VCaP (cell line): ENCODE results near the gene CCDC78.

Experiments
- H3K27ac ChIP-seq: fragments of 450-650 bp; 2 replicates; pipeline ENCODE4 v1.5.1; 2017
- TF ChIP-seq, protein P1 (sequence below): fragments of 450-650 bp; conservative IDR thresholded peaks from 2 replicates; pipeline ENCODE4 v1.5.1; 2017; ENCODE audit warnings: mild to moderate bottlenecking, moderate library complexity

The CCDC78 gene

GRCh38 chr16:683396-684070 lies 42.7 kb downstream of the CCDC78 start:
- H3K27ac ChIP-seq = peak overlapping the region; percentile 91
- TF ChIP-seq, protein P1, sequence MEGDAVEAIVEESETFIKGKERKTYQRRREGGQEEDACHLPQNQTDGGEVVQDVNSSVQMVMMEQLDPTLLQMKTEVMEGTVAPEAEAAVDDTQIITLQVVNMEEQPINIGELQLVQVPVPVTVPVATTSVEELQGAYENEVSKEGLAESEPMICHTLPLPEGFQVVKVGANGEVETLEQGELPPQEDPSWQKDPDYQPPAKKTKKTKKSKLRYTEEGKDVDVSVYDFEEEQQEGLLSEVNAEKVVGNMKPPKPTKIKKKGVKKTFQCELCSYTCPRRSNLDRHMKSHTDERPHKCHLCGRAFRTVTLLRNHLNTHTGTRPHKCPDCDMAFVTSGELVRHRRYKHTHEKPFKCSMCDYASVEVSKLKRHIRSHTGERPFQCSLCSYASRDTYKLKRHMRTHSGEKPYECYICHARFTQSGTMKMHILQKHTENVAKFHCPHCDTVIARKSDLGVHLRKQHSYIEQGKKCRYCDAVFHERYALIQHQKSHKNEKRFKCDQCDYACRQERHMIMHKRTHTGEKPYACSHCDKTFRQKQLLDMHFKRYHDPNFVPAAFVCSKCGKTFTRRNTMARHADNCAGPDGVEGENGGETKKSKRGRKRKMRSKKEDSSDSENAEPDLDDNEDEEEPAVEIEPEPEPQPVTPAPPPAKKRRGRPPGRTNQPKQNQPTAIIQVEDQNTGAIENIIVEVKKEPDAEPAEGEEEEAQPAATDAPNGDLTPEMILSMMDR = no peak

GRCh38 chr16:682493-683395 lies 43.5 kb downstream of the CCDC78 start:
- TF ChIP-seq, protein P1 = no peak
- peak overlapping the region; percentile 91 for H3K27ac ChIP-seq

DNA sequence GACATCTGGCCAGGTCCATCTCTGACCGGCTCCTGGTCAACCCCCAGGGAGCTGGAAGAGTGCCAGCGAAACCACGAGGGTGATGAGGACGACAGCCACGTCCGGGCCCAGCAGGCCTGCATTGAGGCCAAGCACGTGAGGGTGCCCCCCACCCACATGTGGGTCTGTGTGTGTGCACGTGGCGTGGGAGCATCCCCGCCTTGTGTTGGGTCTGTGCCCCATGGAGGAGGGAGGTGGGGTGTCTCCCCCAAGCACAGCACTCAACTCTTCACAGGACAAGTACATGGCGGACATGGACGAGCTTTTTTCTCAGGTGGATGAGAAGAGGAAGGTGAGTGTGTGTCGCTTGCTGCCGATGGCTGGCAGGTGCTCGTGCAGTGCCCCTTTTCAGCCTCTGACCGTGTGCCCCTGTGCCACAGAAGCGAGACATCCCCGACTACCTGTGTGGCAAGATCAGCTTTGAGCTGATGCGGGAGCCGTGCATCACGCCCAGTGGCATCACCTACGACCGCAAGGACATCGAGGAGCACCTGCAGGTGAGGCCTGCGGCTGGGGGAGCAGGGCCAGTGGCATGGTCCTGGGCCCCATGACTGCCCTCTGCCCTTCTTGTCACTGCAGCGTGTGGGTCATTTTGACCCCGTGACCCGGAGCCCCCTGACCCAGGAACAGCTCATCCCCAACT lies 44.4 kb downstream of the CCDC78 start:
- peak overlapping the region; percentile 91 for H3K27ac ChIP-seq
- TF ChIP-seq, protein P1 = no peak

DNA sequence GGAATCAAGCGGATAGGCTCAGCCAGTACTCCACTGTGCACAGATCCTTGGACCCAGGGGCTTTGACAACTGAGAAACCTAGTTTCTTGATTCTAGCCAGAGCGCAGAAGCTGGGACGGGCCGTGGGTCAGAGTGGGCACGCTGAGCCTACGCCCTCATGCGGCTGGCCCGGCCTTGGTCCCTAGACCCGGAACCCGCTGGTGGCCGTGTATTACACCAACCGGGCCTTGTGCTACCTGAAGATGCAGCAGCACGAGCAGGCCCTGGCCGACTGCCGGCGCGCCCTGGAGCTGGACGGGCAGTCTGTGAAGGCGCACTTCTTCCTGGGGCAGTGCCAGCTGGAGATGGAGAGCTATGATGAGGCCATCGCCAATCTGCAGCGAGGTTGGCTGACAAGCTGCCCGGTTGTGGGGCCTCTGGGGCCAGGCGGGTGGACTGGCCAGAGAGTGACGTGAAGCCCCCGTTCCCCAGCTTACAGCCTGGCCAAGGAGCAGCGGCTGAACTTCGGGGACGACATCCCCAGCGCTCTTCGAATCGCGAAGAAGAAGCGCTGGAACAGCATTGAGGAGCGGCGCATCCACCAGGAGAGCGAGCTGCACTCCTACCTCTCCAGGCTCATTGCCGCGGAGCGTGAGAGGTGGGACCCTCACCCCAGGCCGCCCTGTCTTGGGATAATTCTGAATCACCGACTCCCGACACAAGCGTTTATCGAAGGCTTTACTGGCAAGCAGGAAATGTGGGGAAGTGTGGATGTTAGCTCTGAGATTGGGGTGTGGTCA lies 45.1 kb downstream of the CCDC78 start:
- H3K27ac ChIP-seq = peak overlapping the region; percentile 91

GRCh38 chr16:680625-680945 lies 45.7 kb downstream of the CCDC78 start:
- peak overlapping the region; percentile 91 for H3K27ac ChIP-seq
- TF ChIP-seq, protein P1 = no peak

More for the DNA sequence above, 45.1 kb downstream of the CCDC78 start:
- TF ChIP-seq, protein P1 = no peak

GRCh38 chr16:679814-680624 lies 46.2 kb downstream of the CCDC78 start, which contains the start of gene STUB1:
TSS of gene STUB1 (plus strand) at chr16:680410. CDS start at chr16:680526, 116 bp downstream.
- H3K27ac ChIP-seq = peak within 1 kb of the TSS; percentile 91
- TF ChIP-seq, protein P1 = no peak
